Gastroesophageal sphincter (tissue), 3 donors: Measurements from ENCODE around the gene WDR88.

Experiments used
- POLR2AphosphoS5 ChIP-seq: sonication (generic); formaldehyde crosslinking; IDR thresholded peaks from one replicate; pipeline ENCODE4 v1.6.1; 2017; ENCODE audit warnings: antibody characterized with exemption
- TF ChIP-seq, protein P1 (sequence below), 4 experiments: fragments of 200-600 bp in 2 of 4; fragments of 450-650 bp in 2 of 4; sonication (generic) in 1 of 4; IDR thresholded peaks; one replicate each; pipeline ENCODE4 v1.5.1; 2017 to 2019; ENCODE audit warnings: antibody characterized with exemption in 4 of 4, mild to moderate bottlenecking in 2 of 4, moderate library complexity in 2 of 4

DNA sequence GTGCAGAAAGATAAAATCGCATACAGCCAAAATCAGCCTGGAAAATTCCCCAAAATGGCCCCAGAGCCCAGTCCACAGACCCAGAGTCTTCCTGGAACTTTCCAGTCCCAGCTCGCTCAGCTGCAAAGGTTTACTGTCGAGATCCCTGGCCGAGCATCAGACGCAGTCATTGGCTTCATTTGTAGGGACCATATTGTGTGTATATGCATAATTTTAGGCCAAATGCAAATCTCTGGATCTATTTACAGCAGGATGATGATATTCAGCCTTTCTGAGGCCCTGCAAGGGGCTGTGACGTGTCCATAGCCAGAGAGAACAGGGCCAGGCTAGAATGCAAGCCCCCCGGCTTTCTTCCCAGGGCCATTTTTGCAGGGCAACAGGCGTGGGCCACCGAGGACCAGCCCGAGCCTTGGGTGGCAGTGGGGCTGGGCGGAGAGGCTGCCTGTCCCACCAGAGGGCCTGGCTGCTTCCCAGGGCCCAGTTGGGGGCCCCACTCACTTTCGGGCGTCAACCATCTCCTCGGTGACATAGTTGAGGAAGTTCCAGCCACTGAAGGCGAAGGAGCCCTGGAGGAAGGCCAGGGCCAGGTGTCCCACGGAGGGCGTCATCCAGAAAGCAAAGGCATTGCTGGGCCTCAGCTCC lies 80.0 kb downstream of the WDR88 start:
- TF ChIP-seq POLR2AphosphoS5, result no peak
- TF ChIP-seq, protein P1, sequence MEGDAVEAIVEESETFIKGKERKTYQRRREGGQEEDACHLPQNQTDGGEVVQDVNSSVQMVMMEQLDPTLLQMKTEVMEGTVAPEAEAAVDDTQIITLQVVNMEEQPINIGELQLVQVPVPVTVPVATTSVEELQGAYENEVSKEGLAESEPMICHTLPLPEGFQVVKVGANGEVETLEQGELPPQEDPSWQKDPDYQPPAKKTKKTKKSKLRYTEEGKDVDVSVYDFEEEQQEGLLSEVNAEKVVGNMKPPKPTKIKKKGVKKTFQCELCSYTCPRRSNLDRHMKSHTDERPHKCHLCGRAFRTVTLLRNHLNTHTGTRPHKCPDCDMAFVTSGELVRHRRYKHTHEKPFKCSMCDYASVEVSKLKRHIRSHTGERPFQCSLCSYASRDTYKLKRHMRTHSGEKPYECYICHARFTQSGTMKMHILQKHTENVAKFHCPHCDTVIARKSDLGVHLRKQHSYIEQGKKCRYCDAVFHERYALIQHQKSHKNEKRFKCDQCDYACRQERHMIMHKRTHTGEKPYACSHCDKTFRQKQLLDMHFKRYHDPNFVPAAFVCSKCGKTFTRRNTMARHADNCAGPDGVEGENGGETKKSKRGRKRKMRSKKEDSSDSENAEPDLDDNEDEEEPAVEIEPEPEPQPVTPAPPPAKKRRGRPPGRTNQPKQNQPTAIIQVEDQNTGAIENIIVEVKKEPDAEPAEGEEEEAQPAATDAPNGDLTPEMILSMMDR (IDR thresholded peaks at IDR 0.05), result no peak
